ENCODE measurements around the gene ABI1.
"Not testable (repeated sequence)": the region's sequence is repeated elsewhere in the genome, so short reads cannot be mapped to it uniquely, and the experiment has no call there.

The ABI1 gene

DNA sequence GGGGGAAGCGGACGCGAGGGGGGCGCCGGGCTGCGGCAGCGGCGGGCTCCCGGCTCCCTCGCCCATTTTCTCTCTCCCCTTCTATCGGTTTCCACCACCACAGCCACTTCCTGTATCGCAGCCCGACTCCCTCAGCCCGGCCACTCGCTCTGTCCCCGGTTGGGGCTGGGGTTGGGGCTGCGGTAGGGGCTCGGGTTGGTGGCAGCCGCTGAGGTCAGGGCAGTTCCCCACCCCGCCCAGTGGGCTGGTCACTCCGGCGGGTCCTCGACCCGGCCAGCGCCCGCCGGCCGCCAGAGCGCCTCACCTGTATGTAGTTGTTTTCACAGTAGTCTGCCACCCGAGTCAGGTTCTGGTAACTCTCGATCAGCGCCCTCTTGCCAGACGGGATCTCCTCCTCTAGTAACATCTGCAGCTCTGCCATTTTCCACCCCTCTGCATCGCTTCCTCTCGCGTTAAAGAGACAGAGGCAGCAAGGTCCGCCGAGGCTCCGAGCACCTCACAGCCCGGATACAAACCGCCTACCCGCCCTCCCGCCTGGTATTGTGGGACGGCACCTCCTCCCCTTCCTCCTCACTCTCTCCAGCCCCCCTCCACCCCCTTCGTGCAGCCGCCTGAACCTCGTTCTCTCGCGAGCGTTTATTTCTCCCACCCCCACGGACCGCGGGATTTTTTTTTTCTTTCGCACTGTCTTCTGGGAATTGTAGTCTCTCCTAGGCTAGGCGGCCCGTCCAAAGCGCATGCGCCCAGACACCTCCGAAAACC is at the start of gene ABI1:
Gene ABI1 (minus strand): TSS at position 516 of the 762 bp plus-strand sequence. CDS start 95 bp downstream, at position 421.
- DNase-seq = peak; percentile 96 to 97

DNA sequence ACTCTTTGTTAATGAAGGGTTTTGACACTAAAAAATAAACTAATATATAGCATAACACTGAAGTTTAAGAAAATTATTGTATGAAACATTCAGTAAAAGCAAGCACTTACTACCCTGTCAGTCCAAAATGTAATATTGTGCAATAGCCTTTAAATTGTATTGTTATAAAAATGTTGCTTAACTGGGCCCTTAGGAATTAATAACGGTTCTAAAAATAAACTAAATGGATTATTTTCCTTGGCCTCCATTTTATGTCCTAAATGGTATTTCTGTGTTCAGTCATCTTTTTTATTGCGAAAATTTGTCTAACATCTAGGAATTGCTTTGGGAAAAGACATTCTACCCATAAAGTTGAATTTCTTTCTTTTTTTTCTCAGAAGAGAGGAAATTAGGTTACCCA is 49.0 kb upstream of the ABI1 start:
- DNase-seq = no peak

DNA sequence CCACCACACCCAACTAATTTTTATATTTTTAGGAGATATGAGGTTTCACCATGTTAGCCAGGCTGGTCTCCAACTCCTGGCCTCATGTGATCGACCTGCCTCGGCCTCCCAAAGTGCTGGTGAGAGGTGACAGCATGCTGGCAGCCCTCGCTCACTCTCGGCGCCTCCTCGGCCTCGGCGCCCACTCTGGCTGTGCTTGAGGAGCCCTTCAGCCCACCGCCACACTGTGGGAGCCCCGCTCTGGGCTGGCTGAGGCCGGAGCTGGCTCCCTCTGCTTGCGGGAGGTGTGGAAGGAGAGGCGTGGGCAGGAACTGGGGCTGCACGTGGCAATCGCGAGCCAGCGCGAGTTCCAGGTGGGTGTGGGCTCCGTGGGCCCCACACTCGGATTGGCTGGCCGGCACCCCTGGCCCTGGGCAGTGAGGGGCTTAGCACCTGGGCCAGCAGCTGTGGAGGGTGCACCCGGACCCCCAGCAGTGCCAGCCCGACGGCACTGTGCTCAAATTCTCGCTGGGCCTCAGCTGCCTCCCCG is 44.6 kb upstream of the ABI1 start:
- not testable (repeated sequence) for DNase-seq

DNA sequence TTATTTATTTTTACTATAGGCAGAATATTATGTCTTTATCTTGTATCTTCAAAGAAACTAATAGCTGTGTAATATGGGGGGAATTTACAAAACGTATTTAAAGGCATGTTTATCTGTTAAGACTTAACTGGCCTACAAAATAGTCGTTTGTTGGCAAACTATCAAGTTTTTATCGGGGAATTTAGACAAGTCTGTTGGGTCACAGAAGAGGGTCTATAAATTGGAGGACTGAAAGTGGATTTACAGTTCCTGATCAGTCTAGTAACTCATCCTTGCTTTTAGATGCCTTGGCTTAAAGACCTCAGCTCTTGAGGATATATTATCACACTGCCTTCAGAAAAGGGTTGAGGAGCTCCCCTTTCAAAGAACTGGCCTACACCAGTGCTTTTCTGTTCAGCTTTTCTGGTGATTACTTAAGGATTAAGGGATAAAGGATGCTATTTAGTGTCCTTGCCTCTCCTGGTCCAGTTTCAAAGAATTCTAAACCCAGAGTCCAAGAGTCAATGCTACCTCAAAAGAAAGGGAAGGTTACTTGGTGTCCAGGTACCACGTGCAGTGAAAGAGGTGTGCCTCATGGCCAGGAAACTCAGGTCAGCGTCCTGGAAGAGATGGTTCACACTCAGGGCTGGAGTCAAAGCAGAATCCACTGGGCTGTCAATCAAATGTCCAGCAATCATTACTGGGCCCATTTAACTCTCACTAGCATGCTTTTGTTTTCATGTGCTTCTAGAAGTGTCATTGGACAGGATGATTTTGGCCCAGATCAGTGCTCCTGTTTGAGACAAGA is 42.9 kb upstream of the ABI1 start:
- no peak for DNase-seq

- DNase-seq = peak in 1 of 2 experiments; percentile 1
Observed at GRCh38 chr10:26892306-26892923, 31.7 kb upstream of the ABI1 start.

DNA sequence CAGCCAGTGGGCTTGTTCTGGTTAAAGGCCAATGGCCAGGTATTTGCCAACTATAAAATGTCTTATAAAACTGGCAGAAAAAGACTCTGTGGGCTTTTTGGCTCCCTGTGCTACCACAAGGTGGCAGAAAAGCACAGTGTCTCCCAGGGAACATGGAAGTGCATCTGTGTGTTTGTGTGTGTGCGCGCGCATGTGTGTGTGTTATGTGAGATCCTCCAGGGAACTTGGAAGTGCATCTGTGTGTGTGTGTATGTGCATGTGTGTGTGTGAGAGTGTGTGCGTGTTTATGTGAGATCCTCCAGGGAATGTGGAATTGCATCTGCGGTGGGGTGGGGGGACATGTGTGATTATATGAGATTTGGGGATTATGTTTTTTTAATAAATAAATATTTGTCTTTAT is 30.2 kb upstream of the ABI1 start:
- peak; percentile 64 to 69 for DNase-seq

DNA sequence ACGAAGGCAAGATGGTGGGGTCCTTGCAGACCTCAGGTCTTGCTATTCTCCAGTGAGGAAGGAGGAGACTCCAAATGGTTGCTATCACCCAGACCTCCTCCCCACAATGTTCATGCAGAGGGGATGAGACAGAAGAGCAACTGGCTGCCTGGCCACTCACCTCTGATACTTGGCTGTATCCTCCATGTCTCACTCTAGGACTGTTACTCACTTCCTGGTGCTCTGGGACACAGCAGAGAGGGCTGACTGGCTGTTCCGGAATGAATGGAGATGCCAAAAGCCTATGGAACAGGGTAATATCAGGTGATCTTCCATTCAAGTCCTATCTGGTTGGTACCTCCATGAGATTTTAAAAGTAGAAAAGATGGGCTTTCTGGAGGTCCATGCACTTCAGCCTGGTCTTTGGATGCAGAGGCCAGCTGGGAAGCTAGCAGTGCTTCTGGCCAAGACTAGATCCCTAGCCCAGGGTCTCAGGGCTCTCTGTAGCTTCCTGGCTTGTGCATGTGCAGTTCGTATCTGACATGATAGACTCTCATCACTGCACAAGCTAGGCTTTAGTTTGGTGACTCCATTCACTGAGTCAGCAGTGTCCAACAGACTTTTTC is 27.0 kb upstream of the ABI1 start:
- no peak for DNase-seq

DNA sequence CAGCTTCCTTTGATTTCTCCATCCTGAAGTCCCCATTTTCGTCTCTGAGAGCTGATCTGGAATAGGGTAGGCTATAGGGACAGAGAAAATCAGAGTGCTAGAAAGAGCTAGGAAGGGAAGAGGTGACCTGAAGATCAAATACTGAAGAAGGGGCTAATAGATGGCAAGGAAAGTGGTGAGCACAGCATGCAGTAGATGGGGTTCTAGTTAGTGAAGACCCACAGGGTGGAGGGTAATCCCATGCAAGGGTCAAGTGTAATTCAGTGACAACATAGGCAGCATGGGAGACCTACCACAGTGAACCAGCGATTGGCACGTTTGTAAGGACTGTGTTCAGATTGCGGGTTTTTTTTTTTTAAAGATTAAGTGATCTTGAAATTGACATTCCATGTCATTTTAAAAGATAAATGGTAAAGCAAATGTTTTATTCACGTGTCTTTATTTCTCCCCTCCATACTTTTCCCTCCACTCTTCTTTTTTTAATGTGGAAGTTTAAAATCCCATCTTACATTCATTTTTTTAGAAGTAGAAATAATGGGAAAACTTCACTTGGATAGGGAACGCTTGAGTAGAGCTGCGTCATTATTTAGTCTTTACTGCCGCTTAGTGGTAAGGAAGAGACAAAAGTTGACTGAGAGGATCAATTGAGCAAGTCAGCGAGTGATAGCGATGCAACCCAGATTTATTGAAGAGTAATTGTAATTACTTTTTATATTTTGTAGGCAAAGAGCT is 21.0 kb upstream of the ABI1 start:
- peak; percentile 60 to 65 for DNase-seq

DNA sequence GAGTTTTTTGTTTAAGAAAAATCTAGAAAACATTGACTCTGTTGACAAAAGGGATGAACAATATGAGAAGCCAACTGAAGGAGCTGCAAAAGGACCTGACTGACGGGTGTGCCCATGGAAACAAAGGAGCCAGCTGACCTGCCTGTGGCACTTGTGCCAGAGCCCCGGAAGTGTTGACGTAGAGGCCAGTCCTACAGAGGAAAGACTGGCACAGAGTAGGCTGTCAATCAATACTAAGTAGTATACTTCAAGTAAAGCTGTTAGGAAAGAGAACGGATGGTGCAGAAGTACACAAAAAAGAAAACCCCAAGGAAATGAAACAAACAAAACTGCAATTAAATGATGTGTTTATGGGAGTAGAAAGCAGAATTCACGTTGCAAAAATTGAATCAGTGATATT is 19.0 kb upstream of the ABI1 start:
- DNase-seq = peak; percentile 64 to 82

DNA sequence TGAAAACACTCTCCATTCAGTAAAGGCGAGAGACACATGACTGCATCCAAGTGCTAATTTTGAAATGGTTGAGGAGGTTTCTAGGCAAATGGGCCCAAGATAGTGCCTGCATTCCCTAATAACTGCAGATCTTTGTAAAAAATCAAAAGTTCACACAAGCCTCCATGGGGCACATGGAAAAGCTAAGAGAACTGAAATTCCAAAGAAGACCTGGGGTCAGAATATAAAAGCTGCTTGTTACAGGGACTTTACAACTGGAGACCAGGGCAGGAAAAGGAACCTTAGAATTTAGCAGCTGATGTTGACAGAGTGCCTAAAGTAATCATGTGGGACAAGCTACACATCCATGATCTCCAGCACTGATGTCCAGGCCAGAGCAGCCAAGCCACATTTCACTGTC is 10.0 kb upstream of the ABI1 start:
- no peak for DNase-seq

DNA sequence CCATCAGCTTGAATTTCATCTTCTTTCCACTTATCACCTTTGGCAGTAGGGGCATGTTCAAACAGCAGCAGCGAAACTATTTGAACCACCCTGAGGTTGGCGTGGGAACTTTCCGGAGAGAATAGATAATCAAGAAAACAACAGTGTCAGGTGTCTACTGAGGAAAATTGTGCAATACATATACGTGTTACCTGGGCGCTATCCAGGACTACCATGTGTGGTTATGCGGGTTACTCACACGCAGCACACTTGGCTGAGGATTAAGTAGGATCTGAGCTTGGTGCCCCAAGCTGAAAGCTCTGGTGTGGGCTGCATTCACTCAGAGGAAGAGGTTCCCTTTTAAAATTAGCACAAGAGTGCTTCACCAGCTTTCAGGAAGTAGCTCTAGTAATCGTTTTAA is 8.8 kb upstream of the ABI1 start:
- DNase-seq = no peak

- DNase-seq = no peak
Observed at GRCh38 chr10:26863351-26864076, 2.8 kb upstream of the ABI1 start.

GRCh38 chr10:26861205-26861998 is 644 bp upstream of the ABI1 start:
- DNase-seq = no peak

DNA sequence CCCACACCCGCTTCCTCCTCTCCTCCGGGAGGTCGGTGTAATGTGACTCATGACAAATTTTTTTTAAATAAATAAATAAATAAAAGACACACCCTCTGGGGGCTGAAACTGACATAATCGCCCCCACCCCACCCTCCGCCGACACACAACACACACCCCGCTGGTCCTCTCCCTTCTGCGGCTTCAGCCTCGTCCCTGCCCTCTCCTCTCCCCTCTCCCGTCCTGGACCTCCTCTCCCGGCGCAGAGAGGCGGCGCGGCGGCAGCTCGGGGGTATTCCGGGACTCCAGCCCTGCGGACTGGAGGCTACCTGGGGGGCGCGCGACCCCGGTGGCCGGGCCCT is 686 bp downstream of the ABI1 start:
- peak in 1 of 2 experiments; percentile 7 for DNase-seq

DNA sequence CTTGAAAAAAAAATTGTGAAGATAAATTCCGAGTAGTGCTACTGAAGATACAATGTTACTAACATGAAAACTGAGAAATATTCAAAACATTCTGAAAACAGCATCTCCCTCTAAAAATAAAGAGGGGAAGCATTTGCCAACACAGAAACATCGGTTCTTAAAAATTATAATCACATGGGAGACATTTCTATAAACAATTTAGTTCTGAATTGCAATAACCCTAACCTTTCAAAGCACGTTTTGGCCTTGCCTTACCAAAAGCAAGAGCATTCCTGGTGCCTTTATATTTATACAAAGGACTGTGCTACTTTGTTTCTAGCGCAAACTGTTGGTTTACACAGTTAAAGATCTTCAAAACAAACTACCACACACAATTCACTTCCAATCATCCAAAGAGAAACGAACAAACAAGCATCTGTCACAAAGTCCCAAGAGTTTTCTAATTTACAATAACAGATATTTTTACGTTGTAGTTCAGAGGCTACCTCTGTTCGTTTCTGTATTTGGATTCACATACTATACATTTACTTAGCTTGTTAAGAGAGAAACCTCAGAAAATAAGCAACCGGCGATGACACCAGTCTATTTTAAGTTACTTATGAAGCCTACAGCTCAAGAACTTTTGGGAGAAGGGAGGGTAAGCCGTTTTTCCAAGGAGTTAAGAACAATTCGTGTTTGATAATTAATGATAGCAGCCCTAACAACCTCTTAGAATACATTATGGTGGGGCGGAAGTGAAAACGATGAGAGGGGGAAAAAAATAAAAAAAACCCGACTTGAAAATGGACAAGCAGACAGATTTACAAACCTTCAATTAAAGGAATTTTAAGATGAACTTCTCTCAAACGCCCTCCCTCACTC is 1.3 kb downstream of the ABI1 start:
- no peak for DNase-seq

- no peak for DNase-seq
Observed at GRCh38 chr10:26858707-26859034, 2.1 kb downstream of the ABI1 start.

DNA sequence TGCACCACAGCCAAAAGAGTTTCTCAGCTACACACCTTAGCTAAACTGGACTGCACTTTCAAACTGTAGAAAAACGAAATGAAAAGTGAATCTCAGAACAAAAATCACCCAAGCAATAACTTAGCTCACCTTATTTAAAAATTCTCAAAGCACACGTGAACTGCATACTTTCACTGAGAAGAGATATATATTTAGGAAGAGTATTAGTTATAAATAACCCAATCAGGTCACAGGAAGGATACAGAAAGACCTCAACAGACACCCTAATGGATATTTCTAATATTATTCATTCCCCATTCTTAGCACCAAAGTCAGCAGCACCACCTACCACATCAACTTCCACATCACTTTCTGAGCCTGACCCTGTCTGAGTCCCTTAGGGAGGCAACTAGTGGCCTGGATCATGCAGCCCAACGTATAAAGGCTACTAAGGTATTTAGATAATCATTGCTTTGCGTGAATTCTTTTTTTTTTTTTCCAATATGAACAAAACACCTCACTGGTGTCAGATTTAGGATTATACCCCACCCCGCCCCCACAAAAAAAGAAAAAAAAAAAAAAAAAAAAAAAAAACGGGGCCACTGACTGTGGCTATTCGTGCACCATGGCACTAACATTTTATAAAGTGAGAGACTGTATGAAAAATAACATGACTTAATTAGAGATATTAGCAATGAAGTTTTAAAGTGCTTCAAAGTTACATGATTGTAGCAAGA is 2.6 kb downstream of the ABI1 start:
- no peak for DNase-seq

DNA sequence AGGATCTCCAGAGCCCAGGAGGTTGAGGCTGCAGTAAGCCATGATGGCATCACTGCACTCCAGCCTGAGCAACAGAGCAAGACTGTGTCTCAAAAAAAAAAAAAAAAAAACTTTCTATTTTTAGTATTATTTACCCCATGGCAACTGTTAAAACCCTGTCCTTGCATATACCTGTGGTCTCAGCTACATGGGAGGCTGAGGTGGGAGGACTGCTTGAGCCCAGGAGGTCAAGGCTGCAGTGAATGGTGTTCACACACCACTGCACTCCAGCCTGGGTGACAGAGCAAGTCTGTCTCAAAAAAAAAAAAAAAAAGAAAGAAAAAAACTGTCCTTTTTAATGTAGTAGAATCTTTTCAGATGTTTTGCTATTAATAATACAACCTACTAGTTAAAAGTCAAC is 3.2 kb downstream of the ABI1 start:
- not testable (repeated sequence) for DNase-seq

DNA sequence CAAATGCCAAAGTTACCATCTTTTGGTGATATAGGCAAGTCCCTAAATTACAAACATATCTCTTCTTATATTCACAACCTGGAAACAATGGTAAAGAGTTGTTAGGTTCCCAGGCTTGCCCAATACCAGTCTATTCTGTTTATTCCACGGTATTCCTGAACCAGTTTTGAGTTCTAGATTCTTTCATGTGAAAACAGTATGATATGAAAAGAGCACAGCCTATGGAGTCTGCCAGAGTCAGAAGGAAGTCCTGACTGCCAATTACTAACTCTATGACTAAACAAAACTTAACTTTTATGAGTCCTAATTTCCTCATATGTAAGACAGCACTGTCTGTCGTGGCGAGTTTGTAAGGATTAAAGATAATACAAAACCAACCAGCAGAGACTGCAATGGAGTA is 5.6 kb downstream of the ABI1 start:
- no peak for DNase-seq
